Calu3 (cell line): Measurements from ENCODE around the gene SNAPC2. TPM values are rescaled to one million over a fixed set of nuclear protein-coding genes. Genes with fewer than 3 reads are reported as not detected.

ENCODE experiments used
- BruUV-seq: library from RNA; stranded (reverse); fragments of 400-500 nt; replicated peaks from 2 replicates; lab custom pipeline; 2021; lab: Mats Ljungman, UMichigan
- CTCF ChIA-PET: fragments of 300-600 bp; sonication (Branson Sonifier 250); formaldehyde crosslinking; loops from one replicate; lab custom pipeline; 2022; ENCODE audit warnings: antibody characterized with exemption; lab: Charles Lee
- DNase-seq: peaks from one replicate; pipeline ENCODE4 v3.0.0; 2022
- H3K27ac Mint-ChIP-seq: one replicate; pipeline ENCODE4 v1.8.0; 2022; ENCODE audit warnings: mixed read lengths; ENCODE audit not compliant: unreplicated experiment
- H3K27me3 Mint-ChIP-seq: one replicate; pipeline ENCODE4 v1.8.0; 2022; ENCODE audit warnings: mixed read lengths; ENCODE audit not compliant: unreplicated experiment
- H3K36me3 Mint-ChIP-seq: one replicate; pipeline ENCODE4 v1.8.0; 2022; ENCODE audit warnings: mild to moderate bottlenecking, moderate library complexity, mixed read lengths; ENCODE audit not compliant: insufficient read depth, unreplicated experiment
- H3K4me1 Mint-ChIP-seq: one replicate; pipeline ENCODE4 v1.8.0; 2022; ENCODE audit warnings: mild to moderate bottlenecking, low read depth, mixed read lengths; ENCODE audit not compliant: unreplicated experiment
- H3K4me3 Mint-ChIP-seq: one replicate; pipeline ENCODE4 v1.8.0; 2022; ENCODE audit warnings: mild to moderate bottlenecking, low read depth, moderate library complexity, mixed read lengths; ENCODE audit not compliant: unreplicated experiment
- H3K9me3 Mint-ChIP-seq: one replicate; pipeline ENCODE4 v1.8.0; 2022; ENCODE audit warnings: low read depth, mixed read lengths; ENCODE audit not compliant: unreplicated experiment
- CTCF ChIP-seq: fragments of 200-600 bp; IDR thresholded peaks from one replicate; pipeline ENCODE4 v1.8.0; 2022; ENCODE audit warnings: antibody characterized with exemption; ENCODE audit not compliant: unreplicated experiment
- intact Hi-C: fragments of 100-400 bp; cut with micrococcal nuclease; formaldehyde crosslinking; loops from one replicate; pipeline ENCODE4 v1.10.0; 2022; ENCODE audit not compliant: unreplicated experiment
- total RNA-seq: library from RNA; stranded (reverse); gene quantifications from 2 replicates; pipeline ENCODE4 v1.2.3, GENCODE V29; 2022

The SNAPC2 gene
- total RNA-seq, 1 experiment from 2014 or later, result 12.1 TPM

GRCh38 chr19:7907122-7907521 is 13.0 kb upstream of the SNAPC2 start:
- H3K36me3 Mint-ChIP-seq, result peaks cover 49% of the 10 kb centered on the region
- CTCF ChIA-PET, result no interaction called here
- peaks cover 16% of the 10 kb centered on the region for H3K4me1 Mint-ChIP-seq
- DNase-seq, result no peak
- no peaks in the 10 kb centered on the region for H3K27me3 Mint-ChIP-seq
- H3K4me3 Mint-ChIP-seq, result no peak overlapping the region
- H3K9me3 Mint-ChIP-seq, result no peaks in the 10 kb centered on the region
- intact Hi-C loops, result no loop called here
- no peak overlapping the region for H3K27ac Mint-ChIP-seq
- BruUV-seq, result no TSS peak
- no peak for TF ChIP-seq CTCF

- no peaks in the 10 kb centered on the region for H3K27me3 Mint-ChIP-seq
- CTCF ChIA-PET, result no interaction called here
- BruUV-seq, result no TSS peak
Measured at GRCh38 chr19:7907544-7907943, 12.6 kb upstream of the SNAPC2 start.

GRCh38 chr19:7908078-7908699 is 11.9 kb upstream of the SNAPC2 start:
- CTCF ChIA-PET, result interaction anchor here (0.7 kb wide), 1 partner anchor 239 kb away, joined by 3 read pairs; no protein-coding TSS in a partner anchor

More at GRCh38 chr19:7907544-7907943, 12.6 kb upstream of the SNAPC2 start:
- no peak for DNase-seq
- Mint-ChIP-seq H3K36me3 (peaks cover 49% of the 10 kb centered on the region), H3K9me3 (no peaks in the 10 kb centered on the region), H3K4me1 (peaks cover 16% of the 10 kb centered on the region), H3K4me3 (no peak overlapping the region), H3K27ac (no peak overlapping the region)
- no peak for TF ChIP-seq CTCF
- intact Hi-C loops, result no loop called here

GRCh38 chr19:7908742-7909461 is 11.2 kb upstream of the SNAPC2 start:
- CTCF ChIA-PET, result interaction anchor here (0.7 kb wide), 1 partner anchor 240 kb away, joined by 3 read pairs; no protein-coding TSS in a partner anchor
- Mint-ChIP-seq H3K4me1 (peaks cover 16% of the 10 kb centered on the region), H3K27me3 (no peaks in the 10 kb centered on the region), H3K9me3 (no peaks in the 10 kb centered on the region), H3K4me3 (no peak overlapping the region), H3K27ac (no peak overlapping the region), H3K36me3 (peaks cover 41% of the 10 kb centered on the region)
- no TSS peak for BruUV-seq
- intact Hi-C loops, result no loop called here
- TF ChIP-seq CTCF, result no peak
- DNase-seq, result no peak

More at GRCh38 chr19:7908078-7908699, 11.9 kb upstream of the SNAPC2 start:
- Mint-ChIP-seq H3K27me3 (no peaks in the 10 kb centered on the region), H3K27ac (no peak overlapping the region), H3K4me1 (peaks cover 16% of the 10 kb centered on the region), H3K9me3 (no peaks in the 10 kb centered on the region), H3K4me3 (no peak overlapping the region), H3K36me3 (peaks cover 46% of the 10 kb centered on the region)
- DNase-seq, result no peak
- intact Hi-C loops, result no loop called here
- no peak for TF ChIP-seq CTCF
- no TSS peak for BruUV-seq
